Right lobe of liver (tissue), 6 donors: ENCODE data around the gene NR3C2. TPM values are rescaled to one million over a fixed set of nuclear protein-coding genes. Genes with fewer than 3 reads are reported as not detected.

ENCODE experiments used
- ATAC-seq, 4 donors: fragments of 200-7000 bp; cut with Tn5 transposase; one replicate each; pipeline ENCODE4 v1.9.1; 2020; ENCODE audit warnings: mild to moderate bottlenecking in 4 of 4, moderate library complexity in 4 of 4
- DNase-seq, 3 donors: peaks; one replicate each; pipeline ENCODE4 v3.0.0-alpha.2; 2020
- H3K27ac ChIP-seq, 3 donors: fragments of 200-600 bp; one replicate each; pipeline ENCODE4 v1.8.0; 2022
- H3K27me3 ChIP-seq, 2 donors: fragments of 200-600 bp; one replicate each; pipeline ENCODE4 v1.8.0; 2022
- H3K36me3 ChIP-seq, 4 donors: fragments of 200-600 bp; sonication (generic) in 1 of 4; one replicate each; pipeline versions ENCODE4 v1.5.1 to v1.8.0; 2017 to 2022; ENCODE audit warnings: control low read depth in 1 of 4
- H3K4me1 ChIP-seq, 4 donors: fragments of 200-600 bp; sonication (generic) in 1 of 4; one replicate each; pipeline versions ENCODE4 v1.5.1 to v1.8.0; 2017 to 2022; ENCODE audit warnings: control low read depth in 1 of 4
- H3K4me3 ChIP-seq, 3 donors: fragments of 200-600 bp; one replicate each; pipeline ENCODE4 v1.8.0; 2022
- H3K9me3 ChIP-seq, 4 donors: fragments of 200-600 bp; sonication (generic) in 1 of 4; one replicate each; pipeline versions ENCODE4 v1.5.1 to v1.8.0; 2017 to 2022; ENCODE audit warnings: control low read depth in 1 of 4
- CTCF ChIP-seq, 4 donors: fragments of 200-600 bp in 3 of 4; fragments of 450-650 bp in 1 of 4; IDR thresholded peaks; one replicate each; pipeline versions ENCODE4 v1.5.1 to v1.8.0; 2016 to 2022; ENCODE audit warnings: antibody characterized with exemption in 4 of 4, mild to moderate bottlenecking in 2 of 4
- POLR2A ChIP-seq: fragments of 450-650 bp; IDR thresholded peaks from one replicate; pipeline ENCODE4 v1.6.1; 2017; ENCODE audit warnings: antibody characterized with exemption, mild to moderate bottlenecking
- WGBS: methylation state at CpG from one replicate; pipeline ENCODE4 v1.1.6; 2018; ENCODE audit warnings: low coverage, low lambda C conversion rate; ENCODE audit not compliant: insufficient coverage; ENCODE audit errors: missing lambda C conversion rate; 5-methylcytosine and 5-hydroxymethylcytosine counted together
- intact Hi-C, 2 donors: fragments of 100-400 bp; cut with DNase I; formaldehyde crosslinking; loops; one replicate each; pipeline versions ENCODE4 v1.11.2 to v1.14.1; 2022
- total RNA-seq, 6 experiments: library from RNA; depleted of rRNA in 2 of 6; stranded (reverse); fragments of >200 nt in 2 of 6; fragmentation: NEBNext Ultra II Directional in 3 of 6; extraction: Animal tissue kit (Norgen Biotek cat#: 25700) in 3 of 6; gene quantifications; one replicate each; pipeline versions ENCODE4 v1.1.0 to v1.2.4, GENCODE V29; 2016 to 2023
- donor health status: DM: no; HTN: yes; CAD: no.
- donor health status: DM: no; HTN: no; CAD: no.
- donor health status: DM: no; HTN: no; CAD: no.
- donor health status: DM: no; HTN: yes; CAD: no.
- donor health status: DM: no; HTN: yes; CAD: no.

Gene NR3C2
- total RNA-seq, 6 experiments from 2014 or later, result 4.8 to 15.9 (median 8.9) TPM

GRCh38 chr4:148154769-148155168 lies 287.4 kb downstream of the NR3C2 start:
- Histone ChIP-seq H3K27me3 (no peaks in the 10 kb centered on the region), H3K27ac (no peak overlapping the region), H3K9me3 (no peaks in the 10 kb centered on the region), H3K4me1 (no peaks in the 10 kb centered on the region), H3K36me3 (no peaks in the 10 kb centered on the region), H3K4me3 (no peak overlapping the region)
- DNase-seq, result no peak
- intact Hi-C loops, result no loop called here
- TF ChIP-seq CTCF (IDR thresholded peaks at IDR 0.05) (no peak), POLR2A (no peak)
- no peak for ATAC-seq
- 73% methylated on average over 5 of the region's 6 CpGs for WGBS

DNA sequence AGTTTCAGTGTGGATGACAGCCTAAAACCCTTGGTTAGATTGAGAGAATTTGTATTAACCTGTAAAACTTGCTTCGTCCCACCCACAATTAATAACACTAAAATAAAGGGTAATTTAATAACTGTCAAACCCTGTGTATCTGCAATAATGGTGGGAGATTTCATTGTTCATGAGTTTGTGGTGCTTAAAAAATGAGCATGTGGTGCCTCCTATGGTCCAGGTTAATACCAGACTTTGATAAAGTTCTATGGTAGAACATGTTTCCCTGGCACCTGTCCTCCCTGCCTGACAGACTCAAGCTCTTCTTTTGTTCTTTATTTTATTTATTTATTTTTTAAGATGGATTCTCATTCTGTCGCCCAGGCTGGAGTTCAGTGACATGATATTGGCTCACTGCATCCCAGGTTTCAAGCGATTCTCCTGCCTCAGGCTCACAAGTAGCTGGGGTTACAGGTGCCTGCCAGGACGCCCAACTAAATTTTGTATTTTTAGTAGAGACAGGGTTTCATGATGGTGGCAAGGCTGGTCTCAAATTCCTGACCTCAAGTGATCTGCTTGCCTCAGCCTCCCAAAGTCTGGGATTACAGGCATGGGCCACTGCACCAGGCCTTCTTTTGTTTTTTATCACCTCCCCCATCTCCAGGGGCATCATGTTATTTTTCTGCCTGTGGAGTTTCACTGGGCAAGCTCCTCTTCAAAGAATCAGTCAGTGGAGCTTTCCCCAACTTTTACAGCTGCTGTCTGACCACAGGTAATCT lies 289.2 kb downstream of the NR3C2 start:
- no peaks in the 10 kb centered on the region for H3K4me1 ChIP-seq
- intact Hi-C loops, result no loop called here
- peak in 1 of 4 donors; percentile 18 for ATAC-seq
- WGBS, result 94% methylated on average over 4 of the region's 4 CpGs
- no peak overlapping the region for H3K27ac ChIP-seq
- H3K9me3 ChIP-seq, result no peaks in the 10 kb centered on the region
- H3K4me3 ChIP-seq, result no peak overlapping the region
- DNase-seq, result no peak
- H3K27me3 ChIP-seq, result no peaks in the 10 kb centered on the region
- H3K36me3 ChIP-seq, result no peaks in the 10 kb centered on the region
- TF ChIP-seq CTCF (IDR thresholded peaks at IDR 0.05) (peak in 1 of 4 donors; percentile 5), POLR2A (no peak)

- Histone ChIP-seq H3K36me3 (no peaks in the 10 kb centered on the region), H3K4me3 (no peak overlapping the region), H3K4me1 (no peaks in the 10 kb centered on the region), H3K27ac (no peak overlapping the region), H3K9me3 (no peaks in the 10 kb centered on the region), H3K27me3 (no peaks in the 10 kb centered on the region)
- 100% methylated on average over 4 of the region's 4 CpGs for WGBS
- TF ChIP-seq POLR2A (no peak), CTCF (IDR thresholded peaks at IDR 0.05) (no peak)
- intact Hi-C loops, result no loop called here
- no peak for ATAC-seq
- no peak for DNase-seq
Measured at GRCh38 chr4:148151806-148152205, 290.4 kb downstream of the NR3C2 start.

- intact Hi-C loops, result no loop called here
- no peaks in the 10 kb centered on the region for H3K9me3 ChIP-seq
- no peaks in the 10 kb centered on the region for H3K4me1 ChIP-seq
- ATAC-seq (no peak), DNase-seq (no peak)
- no peaks in the 10 kb centered on the region for H3K27me3 ChIP-seq
- H3K36me3 ChIP-seq, result no peaks in the 10 kb centered on the region
- no peak for TF ChIP-seq CTCF (IDR thresholded peaks at IDR 0.05)
- no peak for TF ChIP-seq POLR2A
- WGBS, result 87% methylated on average over 6 of the region's 6 CpGs
- no peak overlapping the region for H3K4me3 ChIP-seq
- no peak overlapping the region for H3K27ac ChIP-seq
Measured at GRCh38 chr4:148145475-148145874, 296.7 kb downstream of the NR3C2 start.
